ENCODE results near the gene PTPRZ1. TPM values are rescaled to one million over a fixed set of nuclear protein-coding genes. Genes with fewer than 3 reads are reported as not detected.

Gene PTPRZ1
- total and polyA plus RNA-seq, 2 donors (not counting 1 experiment from before 2014, with no cell fraction given), result not detected

DNA sequence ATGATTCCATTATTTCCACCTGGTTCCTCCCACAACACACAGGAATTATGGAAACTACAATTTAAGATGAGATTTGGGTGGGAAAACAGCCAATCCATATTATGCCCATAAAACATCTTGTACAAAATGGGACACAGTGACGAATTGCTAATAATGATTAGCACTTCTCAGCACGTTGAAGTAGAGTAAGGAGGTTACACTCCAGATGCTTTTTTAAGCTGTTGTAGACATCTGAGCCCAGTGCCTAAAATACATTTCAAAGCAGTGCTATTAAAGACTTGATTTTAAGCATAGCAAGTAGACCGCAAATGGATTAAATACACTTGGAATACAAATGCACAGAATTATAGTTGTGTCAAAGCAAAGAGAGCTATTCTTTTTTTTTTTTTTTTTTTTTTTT, 165.2 kb downstream of the PTPRZ1 start:
- Histone ChIP-seq H3K4me1 (ENCODE audit: control insufficient read depth in 2 of 2, insufficient read depth in 2 of 2, low read length in 2 of 2) (no peaks in the 10 kb centered on the region), H3K27me3 (replicated peaks in 1 of 4; ENCODE audit: control extremely low read depth in 1 of 4, control insufficient read depth in 3 of 4, insufficient read depth in 4 of 4, low read length in 3 of 4) (no peaks in the 10 kb centered on the region), H3K9me3 (ENCODE audit: control extremely low read depth in 1 of 3, control insufficient read depth in 2 of 3, insufficient read depth in 1 of 3, low read length in 2 of 3) (no peaks in the 10 kb centered on the region), H3K9ac (ENCODE audit: low read length) (no peak overlapping the region), H4K20me1 (ENCODE audit: control insufficient read depth, insufficient read depth, low read length, poor library complexity, severe bottlenecking) (no peaks in the 10 kb centered on the region), H3K79me2 (ENCODE audit: control insufficient read depth, insufficient read depth, low read length) (no peaks in the 10 kb centered on the region), H3K4me3 (ENCODE audit: control extremely low read depth in 1 of 5, extremely low read depth in 1 of 5, insufficient read depth in 1 of 5, low read depth in 2 of 5, low read length in 4 of 5) (no peak overlapping the region), H3K36me3 (replicated peaks in 1 of 2; ENCODE audit: control extremely low read depth in 1 of 2, control insufficient read depth in 1 of 2, extremely low read depth in 1 of 2, insufficient read depth in 2 of 2, low read length in 1 of 2) (no peaks in the 10 kb centered on the region), H3K27ac (ENCODE audit: low read length in 2 of 2) (no peak overlapping the region), H2AFZ (ENCODE audit: insufficient read depth, low read depth, low read length, poor library complexity, severe bottlenecking) (no peak overlapping the region), H3K4me2 (replicated peaks; ENCODE audit: low read depth, low read length, poor library complexity, severe bottlenecking) (no peak overlapping the region)
- no peak for DNase-seq
- intact Hi-C loops (cut with micrococcal nuclease), result no loop called here
- Mint-ChIP-seq H3K4me3 (no peak overlapping the region), H3K27me3 (peaks cover 3% of the 10 kb centered on the region), H3K4me1 (no peaks in the 10 kb centered on the region), H3K9me3 (ENCODE audit: insufficient read depth) (no peaks in the 10 kb centered on the region), H3K27ac (no peak overlapping the region)
- no CpG with 5 or more reads among the region's 3 CpGs for WGBS (ENCODE audit: insufficient coverage)
- ChIA-PET CTCF (no interaction called here), POLR2A (no interaction called here)
- no peak for TF ChIP-seq EZH2 (IDR thresholded peaks at IDR 0.05; ENCODE audit: borderline replicate concordance, insufficient read depth, low read depth, low read length, poor library complexity, severe bottlenecking)
- TF ChIP-seq, protein P1, sequence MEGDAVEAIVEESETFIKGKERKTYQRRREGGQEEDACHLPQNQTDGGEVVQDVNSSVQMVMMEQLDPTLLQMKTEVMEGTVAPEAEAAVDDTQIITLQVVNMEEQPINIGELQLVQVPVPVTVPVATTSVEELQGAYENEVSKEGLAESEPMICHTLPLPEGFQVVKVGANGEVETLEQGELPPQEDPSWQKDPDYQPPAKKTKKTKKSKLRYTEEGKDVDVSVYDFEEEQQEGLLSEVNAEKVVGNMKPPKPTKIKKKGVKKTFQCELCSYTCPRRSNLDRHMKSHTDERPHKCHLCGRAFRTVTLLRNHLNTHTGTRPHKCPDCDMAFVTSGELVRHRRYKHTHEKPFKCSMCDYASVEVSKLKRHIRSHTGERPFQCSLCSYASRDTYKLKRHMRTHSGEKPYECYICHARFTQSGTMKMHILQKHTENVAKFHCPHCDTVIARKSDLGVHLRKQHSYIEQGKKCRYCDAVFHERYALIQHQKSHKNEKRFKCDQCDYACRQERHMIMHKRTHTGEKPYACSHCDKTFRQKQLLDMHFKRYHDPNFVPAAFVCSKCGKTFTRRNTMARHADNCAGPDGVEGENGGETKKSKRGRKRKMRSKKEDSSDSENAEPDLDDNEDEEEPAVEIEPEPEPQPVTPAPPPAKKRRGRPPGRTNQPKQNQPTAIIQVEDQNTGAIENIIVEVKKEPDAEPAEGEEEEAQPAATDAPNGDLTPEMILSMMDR (IDR thresholded peaks at IDR 0.05), result no peak
- ATAC-seq (ENCODE audit: low read depth), result no peak

DNA sequence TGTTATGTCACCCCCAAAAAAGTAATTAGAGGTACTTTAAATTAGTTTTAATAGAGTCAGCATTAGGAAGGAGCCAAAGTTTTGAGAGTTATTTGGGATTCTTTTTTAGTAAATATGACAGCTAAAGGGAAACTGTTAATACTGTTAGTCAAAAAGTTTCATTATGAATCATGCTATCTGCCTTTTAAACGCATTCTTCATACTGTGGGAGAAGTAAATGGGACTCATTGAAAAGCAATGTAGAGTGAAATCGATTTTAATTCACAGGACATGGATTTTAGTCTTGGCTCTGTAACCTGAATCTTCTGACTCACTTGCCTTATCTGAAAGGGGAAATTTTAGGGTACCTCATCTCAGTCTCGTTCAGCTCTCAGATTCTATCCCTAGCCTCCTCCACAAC, 165.9 kb downstream of the PTPRZ1 start:
- no peak overlapping the region for H3K27ac Mint-ChIP-seq
- no peak overlapping the region for H3K27ac ChIP-seq (ENCODE audit: low read length in 2 of 2)
- H3K4me1 Mint-ChIP-seq, result no peaks in the 10 kb centered on the region
- no peaks in the 10 kb centered on the region for H3K9me3 ChIP-seq (ENCODE audit: control extremely low read depth in 1 of 3, control insufficient read depth in 2 of 3, insufficient read depth in 1 of 3, low read length in 2 of 3)
- no peaks in the 10 kb centered on the region for H3K79me2 ChIP-seq (ENCODE audit: control insufficient read depth, insufficient read depth, low read length)
- no peak for TF ChIP-seq EZH2 (IDR thresholded peaks at IDR 0.05; ENCODE audit: borderline replicate concordance, insufficient read depth, low read depth, low read length, poor library complexity, severe bottlenecking)
- TF ChIP-seq, protein P1 (IDR thresholded peaks at IDR 0.05), result no peak
- H3K36me3 ChIP-seq (replicated peaks in 1 of 2; ENCODE audit: control extremely low read depth in 1 of 2, control insufficient read depth in 1 of 2, extremely low read depth in 1 of 2, insufficient read depth in 2 of 2, low read length in 1 of 2), result no peaks in the 10 kb centered on the region
- H2AFZ ChIP-seq (ENCODE audit: insufficient read depth, low read depth, low read length, poor library complexity, severe bottlenecking), result no peak overlapping the region
- no peak overlapping the region for H3K4me3 Mint-ChIP-seq
- ATAC-seq (ENCODE audit: low read depth) (no peak), DNase-seq (no peak)
- no peak overlapping the region for H3K9ac ChIP-seq (ENCODE audit: low read length)
- intact Hi-C loops (cut with micrococcal nuclease), result no loop called here
- H3K27me3 ChIP-seq (replicated peaks in 1 of 4; ENCODE audit: control extremely low read depth in 1 of 4, control insufficient read depth in 3 of 4, insufficient read depth in 4 of 4, low read length in 3 of 4), result no peaks in the 10 kb centered on the region
- WGBS (ENCODE audit: insufficient coverage), result no CpG with 5 or more reads among the region's 3 CpGs
- H3K9me3 Mint-ChIP-seq (ENCODE audit: insufficient read depth), result no peaks in the 10 kb centered on the region
- H3K4me3 ChIP-seq (ENCODE audit: control extremely low read depth in 1 of 5, extremely low read depth in 1 of 5, insufficient read depth in 1 of 5, low read depth in 2 of 5, low read length in 4 of 5), result no peak overlapping the region
- H3K4me2 ChIP-seq (replicated peaks; ENCODE audit: low read depth, low read length, poor library complexity, severe bottlenecking), result no peak overlapping the region
- peaks cover 3% of the 10 kb centered on the region for H3K27me3 Mint-ChIP-seq
- ChIA-PET POLR2A (no interaction called here), CTCF (no interaction called here)
- H4K20me1 ChIP-seq (ENCODE audit: control insufficient read depth, insufficient read depth, low read length, poor library complexity, severe bottlenecking), result no peaks in the 10 kb centered on the region
- no peaks in the 10 kb centered on the region for H3K4me1 ChIP-seq (ENCODE audit: control insufficient read depth in 2 of 2, insufficient read depth in 2 of 2, low read length in 2 of 2)

All from B cell (primary cell).